Measurements from ENCODE around the gene RLF. TPM values are rescaled to one million over a fixed set of nuclear protein-coding genes. Genes with fewer than 3 reads are reported as not detected.

The RLF gene
- total and polyA plus RNA-seq, 2 of the 8 experiments (the other 6 are each of a cell fraction or from before 2014, with no cell fraction given) = 4.2 to 18.0 TPM

- no peak for TF ChIP-seq TAF7 (optimal IDR thresholded peaks at IDR 0.05; ENCODE audit: borderline replicate concordance, low read depth, low read length)
- no peak for TF ChIP-seq RBBP5 (IDR thresholded peaks at IDR 0.05; ENCODE audit: borderline replicate concordance, low read depth, low read length)
Measured at GRCh38 chr1:40268211-40268610, 107.0 kb downstream of the RLF start (continued).
